K562 (cell line): Measurements from ENCODE around the gene CTDNEP1. TPM values are rescaled to one million over a fixed set of nuclear protein-coding genes. Genes with fewer than 3 reads are reported as not detected.
A peak's percentile ranks its signal among the peaks of the same experiment; 100 is the strongest.

ENCODE experiments used
- ATAC-seq: fragments of 200-7000 bp; cut with Tn5 transposase; 3 replicates; pipeline ENCODE4 v1.9.1; 2020; ENCODE audit warnings: moderate library complexity
- BruUV-seq: library from RNA; stranded (reverse); fragments of 400-500 nt; replicated peaks from 2 replicates; lab custom pipeline; 2021; lab: Mats Ljungman, UMichigan
- CTCF ChIA-PET: fragments of 300-600 bp; formaldehyde crosslinking; extraction: SDS; loops from one replicate; lab custom pipeline; 2021; ENCODE audit warnings: low intra/inter-chr PET ratio; lab: Yijun Ruan, JAX
- POLR2A ChIA-PET: fragments of 300-600, 350-650 bp; sonication (Branson Sonifier 250); formaldehyde crosslinking; extraction: SDS; loops from one replicate; lab custom pipeline; 2021; ENCODE audit warnings: antibody characterized with exemption, inconsistent platforms; lab: Yijun Ruan, JAX
- DNase-seq, 4 experiments: peaks; one replicate each; pipeline versions ENCODE4 v3.0.0 to v3.0.0-alpha.2; 2011 to 2018; ENCODE audit warnings: low spot score in 3 of 4, mixed read lengths in 3 of 4; ENCODE audit errors: extremely low read depth in 1 of 4
- FAIRE-seq: peaks from 2 replicates; lab custom pipeline; 2011; peaks lifted over from hg19 to GRCh38; lab: Jason Lieb, UNC
- H2AFZ ChIP-seq: 2 replicates; pipeline ENCODE4 v1.6.0; 2011; ENCODE audit warnings: low read depth, low read length, control low read depth, inconsistent platforms
- H3K27ac ChIP-seq: fragments of 200-600 bp; 3 replicates; pipeline ENCODE4 v1.8.0; 2011; ENCODE audit warnings: low read depth, mild to moderate bottlenecking, control low read depth, inconsistent platforms, low read length, moderate library complexity, mixed read lengths; ENCODE audit errors: extremely low read depth
- H3K27me3 ChIP-seq, 2 experiments: fragments of 300-600 bp in 1 of 2; 2 replicates in 1 of 2; 3 replicates in 1 of 2; pipeline versions ENCODE4 v1.6.0 to v1.8.0; 2011; ENCODE audit warnings: inconsistent platforms in 2 of 2, low read length in 2 of 2, mild to moderate bottlenecking in 1 of 2, mixed read lengths in 1 of 2, moderate library complexity in 1 of 2; ENCODE audit not compliant: control insufficient read depth in 2 of 2, insufficient read depth in 2 of 2
- H3K36me3 ChIP-seq: fragments of 300-600 bp; 3 replicates; pipeline ENCODE4 v1.8.0; 2011; ENCODE audit warnings: mild to moderate bottlenecking, low read length, inconsistent platforms; ENCODE audit not compliant: control insufficient read depth, insufficient read depth
- H3K4me1 ChIP-seq, 2 experiments: fragments of 200-600 bp in 1 of 2; replicated peaks in 1 of 2; 2 replicates in 1 of 2; 3 replicates in 1 of 2; pipeline versions ENCODE4 v1.5.1 to v1.8.0; 2011; ENCODE audit warnings: inconsistent platforms in 2 of 2, low read length in 2 of 2, mild to moderate bottlenecking in 1 of 2, mixed read lengths in 1 of 2, moderate library complexity in 1 of 2; ENCODE audit not compliant: control insufficient read depth in 2 of 2, insufficient read depth in 2 of 2
- H3K4me2 ChIP-seq: 2 replicates; pipeline ENCODE4 v1.6.1; 2011; ENCODE audit warnings: low read length, control low read depth, inconsistent platforms, mixed read lengths; ENCODE audit not compliant: insufficient read depth
- H3K4me3 ChIP-seq: fragments of 200-600 bp; sonication (generic), shearing (Covaris generic); 2 replicates; pipeline ENCODE4 v1.5.1; 2016; ENCODE audit warnings: control low read depth, inconsistent platforms
- H3K79me2 ChIP-seq: fragments of 200-600 bp; 3 replicates; pipeline ENCODE4 v1.8.0; 2011; ENCODE audit warnings: low read length, inconsistent platforms; ENCODE audit not compliant: control insufficient read depth, insufficient read depth
- H3K9ac ChIP-seq, 2 experiments: 2 replicates each; pipeline versions ENCODE4 v1.6.0 to v1.6.1; 2011; ENCODE audit warnings: low read depth in 2 of 2, low read length in 2 of 2, control low read depth in 1 of 2, inconsistent platforms in 1 of 2, mild to moderate bottlenecking in 1 of 2, mixed read lengths in 1 of 2; ENCODE audit not compliant: insufficient read depth in 1 of 2
- H3K9me1 ChIP-seq: one replicate; pipeline ENCODE4 v1.6.0; 2011; ENCODE audit warnings: inconsistent platforms, mild to moderate bottlenecking, low read length, moderate library complexity; ENCODE audit not compliant: control insufficient read depth, insufficient read depth
- H3K9me3 ChIP-seq: replicated peaks from 2 replicates; pipeline ENCODE4 v1.5.1; 2011; ENCODE audit warnings: low read depth, low read length, inconsistent platforms; ENCODE audit not compliant: control insufficient read depth, insufficient read depth
- H4K20me1 ChIP-seq: replicated peaks from 2 replicates; pipeline ENCODE4 v1.6.1; 2011; ENCODE audit warnings: low read length, inconsistent platforms, mixed read lengths; ENCODE audit not compliant: control insufficient read depth, insufficient read depth
- C11orf30 ChIP-seq: fragments of 450-650 bp; IDR thresholded peaks from 2 replicates; pipeline ENCODE4 v1.6.1; 2016; ENCODE audit warnings: low read depth, mild to moderate bottlenecking
- CBX8 ChIP-seq: fragments of 200-600 bp; sonication (generic); IDR thresholded peaks from 2 replicates; pipeline ENCODE4 v1.6.1; 2012; ENCODE audit warnings: borderline replicate concordance, mixed run types, low read depth, mild to moderate bottlenecking, moderate library complexity, mixed read lengths, low read length, control low read depth, inconsistent platforms; ENCODE audit not compliant: poor library complexity, severe bottlenecking; ENCODE audit errors: extremely low read depth
- CREB3L1 ChIP-seq: fragments of 450-650 bp; IDR thresholded peaks from 2 replicates; pipeline ENCODE4 v1.6.1; 2014; ENCODE audit warnings: low read depth, mild to moderate bottlenecking, moderate library complexity, borderline replicate concordance
- CTBP1 ChIP-seq: fragments of 450-650 bp; IDR thresholded peaks from 2 replicates; pipeline ENCODE4 v1.6.1; 2016; ENCODE audit warnings: borderline replicate concordance
- CTCF ChIP-seq, 3 experiments: IDR thresholded peaks in 2 of 3; conservative IDR thresholded peaks in 1 of 3; 2 replicates each; pipeline ENCODE4 v1.5.1; 2011 to 2012; ENCODE audit warnings: low read length in 3 of 3, mild to moderate bottlenecking in 3 of 3, control low read depth in 2 of 3, improper control_type of control experiment in 1 of 3, inconsistent platforms in 1 of 3, low read depth in 1 of 3, mixed read lengths in 1 of 3, moderate library complexity in 1 of 3; ENCODE audit not compliant: insufficient read depth in 2 of 3
- EP300 ChIP-seq: IDR thresholded peaks from 2 replicates; pipeline ENCODE4 v1.6.1; 2012; ENCODE audit warnings: low read length, improper control_type of control experiment
- ETV1 ChIP-seq: fragments of 450-650 bp; conservative IDR thresholded peaks from 2 replicates; pipeline ENCODE4 v1.6.1; 2016; ENCODE audit warnings: missing genetic modification characterization, control low read depth, low read depth, missing compliant biosample characterization
- JUND ChIP-seq, 2 experiments: IDR thresholded peaks; 2 replicates in 1 of 2; 3 replicates in 1 of 2; pipeline ENCODE4 v1.6.1; 2011; ENCODE audit warnings: borderline replicate concordance in 2 of 2, low read depth in 2 of 2, low read length in 2 of 2, improper control_type of control experiment in 1 of 2, missing biosample characterization in 1 of 2, missing genetic modification characterization in 1 of 2, missing genetic modification reagents in 1 of 2
- SMAD3 ChIP-seq: fragments of 450-650 bp; formaldehyde crosslinking; conservative IDR thresholded peaks from 2 replicates; pipeline ENCODE4 v1.4.0; 2020; ENCODE audit warnings: mild to moderate bottlenecking
- SMARCA5 ChIP-seq: fragments of 450-650 bp; IDR thresholded peaks from 2 replicates; pipeline ENCODE4 v1.6.1; 2016
- STAG1 ChIP-seq: sonication (generic); formaldehyde crosslinking; IDR thresholded peaks from 2 replicates; pipeline ENCODE4 v1.5.0; 2020; ENCODE audit warnings: missing genetic modification reagents, borderline replicate concordance
- TAF1 ChIP-seq: IDR thresholded peaks from 2 replicates; pipeline ENCODE4 v1.6.1; 2011; ENCODE audit warnings: mild to moderate bottlenecking, low read length, moderate library complexity; ENCODE audit not compliant: insufficient read depth, control insufficient read depth, severe bottlenecking; ENCODE audit errors: extremely low read depth
- TFAM ChIP-seq: fragments of 250-450 bp; sonication (Bioruptor Pico); conservative IDR thresholded peaks from 2 replicates; pipeline ENCODE4 v1.5.0; 2021; ENCODE audit warnings: mild to moderate bottlenecking, moderate library complexity
- ZNF239 ChIP-seq: fragments of 250-450 bp; sonication (Bioruptor Pico); IDR thresholded peaks from 2 replicates; pipeline ENCODE4 v1.4.0; 2020; ENCODE audit warnings: mild to moderate bottlenecking
- ZNF584 ChIP-seq: fragments of 200-800 bp; sonication (Bioruptor generic); IDR thresholded peaks from 2 replicates; pipeline ENCODE4 v1.6.1; 2016; ENCODE audit warnings: low read depth, mild to moderate bottlenecking, missing genetic modification characterization, missing compliant biosample characterization
- WGBS: fragments of 100-300 bp; shearing (Covaris generic); methylation state at CpG from one replicate; pipeline ENCODE4 v1.1.6; 2016; ENCODE audit warnings: low coverage, mixed read lengths; ENCODE audit not compliant: insufficient coverage; ENCODE audit errors: missing lambda C conversion rate; 5-methylcytosine and 5-hydroxymethylcytosine counted together
- in situ Hi-C: fragments of 300-500 bp; cut with MboI; formaldehyde crosslinking; loops from 4 replicates; pipeline ENCODE4 v1.15.0; 2018; ENCODE audit warnings: inconsistent platforms, mixed read lengths
- intact Hi-C: fragments of 100-400 bp; cut with micrococcal nuclease; formaldehyde crosslinking; loops from 2 replicates; pipeline ENCODE4 v1.14.2; 2022
- polyA plus RNA-seq, 8 experiments: library from polyadenylated mRNA; depleted of rRNA in 4 of 8; stranded (reverse) in 5 of 8; unstranded in 3 of 8; fragments of >200 nt; fragmentation: Nextera tagmentation in 2 of 8; fragmentation: Illumina TruSeq in 1 of 8; extraction: Ambion mirVana in 2 of 8; extraction: Trizol in 1 of 8; gene quantifications; 2 replicates each; pipeline versions ENCODE4 v1.2.1 to v1.2.3, GENCODE V29; 2011 to 2014; ENCODE audit warnings: inconsistent platforms in 1 of 8, missing spikeins in 1 of 8
- total RNA-seq, 7 experiments: library from RNA; depleted of rRNA in 6 of 7; stranded (reverse); fragments of >200 nt in 6 of 7; fragmentation: Illumina TruSeq in 2 of 7; extraction: Trizol in 2 of 7; gene quantifications; 2 replicates each; pipeline versions ENCODE4 v1.2.1 to v1.2.3, GENCODE V29; 2011 to 2021; ENCODE audit warnings: low replicate concordance in 1 of 7
- TF ChIP-seq, protein P1 (sequence below): fragments of 450-650 bp; formaldehyde crosslinking; IDR thresholded peaks from 2 replicates; pipeline ENCODE4 v1.4.0; 2020; ENCODE audit warnings: mild to moderate bottlenecking

Gene CTDNEP1
- total and polyA plus RNA-seq, 9 of the 15 experiments (the other 6 are each of a cell fraction or from before 2014, with no cell fraction given): 10.7 to 150 (median 28.5) TPM

GRCh38 chr17:7219812-7220592, 31.5 kb downstream of the CTDNEP1 start, which contains the start of the genes ACADVL and DLG4:
Gene ACADVL, plus strand, starts transcription at chr17:7219938. Its CDS starts 47 bp downstream, at chr17:7219985.
Gene DLG4, minus strand, starts transcription at chr17:7219836.
- H3K9ac ChIP-seq: peak within 1 kb of the TSS; percentile 90 to 99
- TSS peak; percentile 57 for BruUV-seq
- H3K4me3 ChIP-seq: peak within 1 kb of the TSS; percentile 87
- WGBS: 2% methylated on average over 28 of the region's 63 CpGs
- H2AFZ ChIP-seq: peak within 1 kb of the TSS; percentile 94
- peaks cover 6% of the 10 kb centered on the region for H3K9me1 ChIP-seq
- DNase-seq (peak; percentile 75 to 89 (median 80)), FAIRE-seq (peak; percentile 44), ATAC-seq (peak; percentile 88)
- H3K9me3 ChIP-seq: no peaks in the 10 kb centered on the region
- CTCF ChIA-PET: no interaction called here
- H4K20me1 ChIP-seq: peaks cover 6% of the 10 kb centered on the region
- peak within 1 kb of the TSS; percentile 93 for H3K4me2 ChIP-seq
- peaks cover 42% of the 10 kb centered on the region for H3K79me2 ChIP-seq
- peak within 1 kb of the TSS; percentile 90 for H3K27ac ChIP-seq
- POLR2A ChIA-PET: interaction anchor here (0.5 to 7.7 kb wide), 8 partner anchors 10 to 182 kb away, joined by 3 to 73 read pairs (median 3); partner anchors contain the start of genes DVL2, GABARAP and PHF23
- intact Hi-C loops (no loop called here), in situ Hi-C loops (no loop called here)
- H3K4me1 ChIP-seq: peaks cover 40 to 55% of the 10 kb centered on the region in 2 experiments
- peaks cover 45% of the 10 kb centered on the region; the same call in 2 of the 3 replicates for H3K36me3 ChIP-seq
- no peaks in the 10 kb centered on the region for H3K27me3 ChIP-seq
- TF ChIP-seq STAG1 (CRISPR knock-in tag): no peak
- no peak for TF ChIP-seq CTBP1
- peak; percentile 31; the same call in 1 of the 2 replicates for TF ChIP-seq EP300
- no peak for TF ChIP-seq CTCF (IDR thresholded peaks at IDR 0.05 in 2 of 3, conservative IDR thresholded peaks at IDR 0.05 in 1 of 3; ENCODE audit: insufficient read depth in 2 of 3, low read depth in 1 of 3, low read length in 3 of 3)
- TF ChIP-seq CBX8: no peak
- TF ChIP-seq SMAD3 (CRISPR knock-in tag): no peak
- peak; percentile 69; the same call in 1 of the 2 replicates for TF ChIP-seq ETV1
- TF ChIP-seq, protein P1, sequence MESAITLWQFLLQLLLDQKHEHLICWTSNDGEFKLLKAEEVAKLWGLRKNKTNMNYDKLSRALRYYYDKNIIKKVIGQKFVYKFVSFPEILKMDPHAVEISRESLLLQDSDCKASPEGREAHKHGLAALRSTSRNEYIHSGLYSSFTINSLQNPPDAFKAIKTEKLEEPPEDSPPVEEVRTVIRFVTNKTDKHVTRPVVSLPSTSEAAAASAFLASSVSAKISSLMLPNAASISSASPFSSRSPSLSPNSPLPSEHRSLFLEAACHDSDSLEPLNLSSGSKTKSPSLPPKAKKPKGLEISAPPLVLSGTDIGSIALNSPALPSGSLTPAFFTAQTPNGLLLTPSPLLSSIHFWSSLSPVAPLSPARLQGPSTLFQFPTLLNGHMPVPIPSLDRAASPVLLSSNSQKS: no peak
- no peak for TF ChIP-seq TFAM
- peak; percentile 87 for TF ChIP-seq TAF1
- TF ChIP-seq CREB3L1: peak; percentile 62; the same call in 1 of the 2 replicates
- TF ChIP-seq SMARCA5: no peak
- peak; percentile 59 for TF ChIP-seq C11orf30
- 0 out of 2 replicates have a peak, but pooled peaks have one; percentile 45 for TF ChIP-seq ZNF584
- peak; percentile 91 for TF ChIP-seq JUND (IDR thresholded peaks at IDR 0.05; ENCODE audit: borderline replicate concordance, low read depth, low read length)
- TF ChIP-seq JUND (tag; IDR thresholded peaks at IDR 0.05; ENCODE audit: borderline replicate concordance, low read depth, low read length): peak; percentile 69; the same call in 1 of the 3 replicates
- no peak for TF ChIP-seq ZNF239 (CRISPR knock-in tag)
